HUES48 (cell line): ENCODE measurements around the gene RPS26.

Experiments used
- H3K27ac ChIP-seq: one replicate; pipeline ENCODE4 v1.7.0; 2013; ENCODE audit warnings: low read depth, low read length, inconsistent platforms
- H3K27me3 ChIP-seq: 2 replicates; pipeline ENCODE4 v1.6.1; 2013; ENCODE audit warnings: mild to moderate bottlenecking, low read length; ENCODE audit not compliant: control insufficient read depth, insufficient read depth
- H3K36me3 ChIP-seq: 2 replicates; pipeline ENCODE4 v1.6.1; 2013; ENCODE audit warnings: low read length; ENCODE audit not compliant: control insufficient read depth, insufficient read depth
- H3K4me1 ChIP-seq: 2 replicates; pipeline ENCODE4 v1.6.1; 2013; ENCODE audit warnings: mild to moderate bottlenecking, low read length; ENCODE audit not compliant: control insufficient read depth, insufficient read depth
- H3K4me3 ChIP-seq: 2 replicates; pipeline ENCODE4 v1.5.1; 2013; ENCODE audit warnings: mild to moderate bottlenecking, low read depth, low read length
- H3K9ac ChIP-seq: 2 replicates; pipeline ENCODE4 v1.6.1; 2013; ENCODE audit warnings: mild to moderate bottlenecking, low read depth, low read length, moderate library complexity
- H3K9me3 ChIP-seq: 2 replicates; pipeline ENCODE4 v1.6.1; 2013; ENCODE audit warnings: low read length; ENCODE audit not compliant: control insufficient read depth, insufficient read depth

The RPS26 gene

GRCh38 chr12:56004211-56004610 lies 37.5 kb upstream of the RPS26 start:
- no peak overlapping the region for H3K4me3 ChIP-seq
- no peaks in the 10 kb centered on the region for H3K27me3 ChIP-seq
- H3K36me3 ChIP-seq: peaks cover 30% of the 10 kb centered on the region
- H3K27ac ChIP-seq: no peak overlapping the region
- peaks cover 4% of the 10 kb centered on the region; the same call in 1 of the 2 replicates for H3K4me1 ChIP-seq
- no peak overlapping the region for H3K9ac ChIP-seq
- H3K9me3 ChIP-seq: no peaks in the 10 kb centered on the region

- H3K27ac ChIP-seq: peak overlapping the region; percentile 94
- no peaks in the 10 kb centered on the region for H3K27me3 ChIP-seq
- peaks cover 4% of the 10 kb centered on the region; the same call in 1 of the 2 replicates for H3K4me1 ChIP-seq
- H3K4me3 ChIP-seq: peak overlapping the region; percentile 95
- H3K9ac ChIP-seq: peak overlapping the region; percentile 68
- no peaks in the 10 kb centered on the region for H3K9me3 ChIP-seq
- H3K36me3 ChIP-seq: peaks cover 25% of the 10 kb centered on the region
These were observed 33.9 kb upstream of the RPS26 start for GRCh38 chr12:56007564-56008559.

- Histone ChIP-seq H3K9me3 (no peaks in the 10 kb centered on the region), H3K4me3 (no peak overlapping the region), H3K9ac (no peak overlapping the region), H3K27me3 (no peaks in the 10 kb centered on the region), H3K27ac (no peak overlapping the region), H3K36me3 (peaks cover 5% of the 10 kb centered on the region; the same call in 1 of the 2 replicates), H3K4me1 (peaks cover 4% of the 10 kb centered on the region; the same call in 1 of the 2 replicates)
These were observed 31.6 kb upstream of the RPS26 start for GRCh38 chr12:56010111-56010570.

GRCh38 chr12:56011509-56012090 lies 30.1 kb upstream of the RPS26 start:
- Histone ChIP-seq H3K36me3 (peaks cover 5% of the 10 kb centered on the region; the same call in 1 of the 2 replicates), H3K9me3 (no peaks in the 10 kb centered on the region), H3K9ac (no peak overlapping the region), H3K27ac (no peak overlapping the region), H3K27me3 (no peaks in the 10 kb centered on the region), H3K4me3 (no peak overlapping the region), H3K4me1 (peaks cover 4% of the 10 kb centered on the region; the same call in 1 of the 2 replicates)

- Histone ChIP-seq H3K9ac (no peak overlapping the region), H3K27ac (no peak overlapping the region), H3K4me1 (no peaks in the 10 kb centered on the region), H3K9me3 (no peaks in the 10 kb centered on the region), H3K27me3 (no peaks in the 10 kb centered on the region), H3K4me3 (no peak overlapping the region), H3K36me3 (peaks cover 9% of the 10 kb centered on the region; the same call in 1 of the 2 replicates)
These were observed 28.2 kb upstream of the RPS26 start for GRCh38 chr12:56013482-56013881.

GRCh38 chr12:56014205-56014604 lies 27.5 kb upstream of the RPS26 start:
- Histone ChIP-seq H3K9ac (no peak overlapping the region), H3K4me3 (no peak overlapping the region), H3K36me3 (peaks cover 10% of the 10 kb centered on the region; the same call in 1 of the 2 replicates), H3K27me3 (no peaks in the 10 kb centered on the region), H3K9me3 (no peaks in the 10 kb centered on the region), H3K4me1 (no peaks in the 10 kb centered on the region), H3K27ac (no peak overlapping the region)

GRCh38 chr12:56017181-56017580 lies 24.5 kb upstream of the RPS26 start:
- Histone ChIP-seq H3K4me3 (no peak overlapping the region), H3K27me3 (no peaks in the 10 kb centered on the region), H3K4me1 (peaks cover 20% of the 10 kb centered on the region), H3K9ac (no peak overlapping the region), H3K9me3 (no peaks in the 10 kb centered on the region), H3K36me3 (peaks cover 6% of the 10 kb centered on the region; the same call in 1 of the 2 replicates), H3K27ac (no peak overlapping the region)

GRCh38 chr12:56018356-56018755 lies 23.4 kb upstream of the RPS26 start:
- no peak overlapping the region for H3K27ac ChIP-seq
- peaks cover 6% of the 10 kb centered on the region; the same call in 1 of the 2 replicates for H3K36me3 ChIP-seq
- no peaks in the 10 kb centered on the region for H3K27me3 ChIP-seq
- H3K4me3 ChIP-seq: no peak overlapping the region
- H3K4me1 ChIP-seq: peaks cover 23% of the 10 kb centered on the region
- no peaks in the 10 kb centered on the region for H3K9me3 ChIP-seq
- no peak overlapping the region for H3K9ac ChIP-seq

GRCh38 chr12:56020423-56021184 lies 21.1 kb upstream of the RPS26 start, which contains the start of gene IKZF4:
TSS of gene IKZF4 (plus strand) at chr12:56021043. CDS start at chr12:56021494, 451 bp downstream.
- peak within 1 kb of the TSS; percentile 51 for H3K4me3 ChIP-seq
- no peaks in the 10 kb centered on the region for H3K9me3 ChIP-seq
- no peaks in the 10 kb centered on the region for H3K27me3 ChIP-seq
- H3K4me1 ChIP-seq: peaks cover 23% of the 10 kb centered on the region
- H3K36me3 ChIP-seq: peaks cover 17% of the 10 kb centered on the region
- H3K9ac ChIP-seq: peak within 1 kb of the TSS; percentile 39; the same call in 1 of the 2 replicates
- peak within 1 kb of the TSS; percentile 66 for H3K27ac ChIP-seq

- H3K9me3 ChIP-seq: no peaks in the 10 kb centered on the region
- no peak overlapping the region for H3K9ac ChIP-seq
- peak overlapping the region; percentile 21 for H3K27ac ChIP-seq
- peak overlapping the region; percentile 51; the same call in 1 of the 2 replicates for H3K4me3 ChIP-seq
- H3K27me3 ChIP-seq: no peaks in the 10 kb centered on the region
- H3K4me1 ChIP-seq: peaks cover 23% of the 10 kb centered on the region
- peaks cover 22% of the 10 kb centered on the region for H3K36me3 ChIP-seq
These were observed 19.7 kb upstream of the RPS26 start for GRCh38 chr12:56021889-56022497.
